Right lobe of liver (tissue), 6 donors: ENCODE results near the gene C1QC. TPM values are rescaled to one million over a fixed set of nuclear protein-coding genes. Genes with fewer than 3 reads are reported as not detected.

ENCODE experiments used
- ATAC-seq, 4 donors: fragments of 200-7000 bp; cut with Tn5 transposase; one replicate each; pipeline ENCODE4 v1.9.1; 2020; ENCODE audit warnings: mild to moderate bottlenecking in 4 of 4, moderate library complexity in 4 of 4
- DNase-seq, 3 donors: peaks; one replicate each; pipeline ENCODE4 v3.0.0-alpha.2; 2020
- H3K27ac ChIP-seq, 3 donors: fragments of 200-600 bp; one replicate each; pipeline ENCODE4 v1.8.0; 2022
- H3K27me3 ChIP-seq, 2 donors: fragments of 200-600 bp; one replicate each; pipeline ENCODE4 v1.8.0; 2022
- H3K36me3 ChIP-seq, 4 donors: fragments of 200-600 bp; sonication (generic) in 1 of 4; one replicate each; pipeline versions ENCODE4 v1.5.1 to v1.8.0; 2017 to 2022; ENCODE audit warnings: control low read depth in 1 of 4
- H3K4me1 ChIP-seq, 4 donors: fragments of 200-600 bp; sonication (generic) in 1 of 4; one replicate each; pipeline versions ENCODE4 v1.5.1 to v1.8.0; 2017 to 2022; ENCODE audit warnings: control low read depth in 1 of 4
- H3K4me3 ChIP-seq, 3 donors: fragments of 200-600 bp; one replicate each; pipeline ENCODE4 v1.8.0; 2022
- H3K9me3 ChIP-seq, 4 donors: fragments of 200-600 bp; sonication (generic) in 1 of 4; one replicate each; pipeline versions ENCODE4 v1.5.1 to v1.8.0; 2017 to 2022; ENCODE audit warnings: control low read depth in 1 of 4
- POLR2A ChIP-seq: fragments of 450-650 bp; IDR thresholded peaks from one replicate; pipeline ENCODE4 v1.6.1; 2017; ENCODE audit warnings: antibody characterized with exemption, mild to moderate bottlenecking
- WGBS: methylation state at CpG from one replicate; pipeline ENCODE4 v1.1.6; 2018; ENCODE audit warnings: low coverage, low lambda C conversion rate; ENCODE audit not compliant: insufficient coverage; ENCODE audit errors: missing lambda C conversion rate; 5-methylcytosine and 5-hydroxymethylcytosine counted together
- intact Hi-C, 2 donors: fragments of 100-400 bp; cut with DNase I; formaldehyde crosslinking; loops; one replicate each; pipeline versions ENCODE4 v1.11.2 to v1.14.1; 2022
- microRNA-seq, 2 donors: library from miRNA; unstranded; fragments of <30 nt; microRNA quantifications; one replicate each; pipeline ENCODE4, GENCODE V29; 2019 to 2020
- small RNA-seq, 2 experiments: library from RNA; depleted of rRNA; stranded (forward); fragments of <200 nt; gene quantifications; one replicate each; pipeline ENCODE3, GENCODE V24; 2016
- total RNA-seq, 6 experiments: library from RNA; depleted of rRNA in 2 of 6; stranded (reverse); fragments of >200 nt in 2 of 6; fragmentation: NEBNext Ultra II Directional in 3 of 6; extraction: Animal tissue kit (Norgen Biotek cat#: 25700) in 3 of 6; gene quantifications; one replicate each; pipeline versions ENCODE4 v1.1.0 to v1.2.4, GENCODE V29; 2016 to 2023
- TF ChIP-seq, protein P1 (sequence below), 4 donors: fragments of 200-600 bp in 3 of 4; fragments of 450-650 bp in 1 of 4; IDR thresholded peaks; one replicate each; pipeline versions ENCODE4 v1.5.1 to v1.8.0; 2016 to 2022; ENCODE audit warnings: antibody characterized with exemption in 4 of 4, mild to moderate bottlenecking in 2 of 4
- donor health status: DM: no; HTN: yes; CAD: no.
- donor health status: DM: no; HTN: no; CAD: no.
- donor health status: DM: no; HTN: no; CAD: no.
- donor health status: DM: no; HTN: yes; CAD: no.
- donor health status: DM: no; HTN: yes; CAD: no.

The C1QC gene
- total RNA-seq, 6 experiments from 2014 or later = 63.3 to 305 (median 71.9) TPM

DNA sequence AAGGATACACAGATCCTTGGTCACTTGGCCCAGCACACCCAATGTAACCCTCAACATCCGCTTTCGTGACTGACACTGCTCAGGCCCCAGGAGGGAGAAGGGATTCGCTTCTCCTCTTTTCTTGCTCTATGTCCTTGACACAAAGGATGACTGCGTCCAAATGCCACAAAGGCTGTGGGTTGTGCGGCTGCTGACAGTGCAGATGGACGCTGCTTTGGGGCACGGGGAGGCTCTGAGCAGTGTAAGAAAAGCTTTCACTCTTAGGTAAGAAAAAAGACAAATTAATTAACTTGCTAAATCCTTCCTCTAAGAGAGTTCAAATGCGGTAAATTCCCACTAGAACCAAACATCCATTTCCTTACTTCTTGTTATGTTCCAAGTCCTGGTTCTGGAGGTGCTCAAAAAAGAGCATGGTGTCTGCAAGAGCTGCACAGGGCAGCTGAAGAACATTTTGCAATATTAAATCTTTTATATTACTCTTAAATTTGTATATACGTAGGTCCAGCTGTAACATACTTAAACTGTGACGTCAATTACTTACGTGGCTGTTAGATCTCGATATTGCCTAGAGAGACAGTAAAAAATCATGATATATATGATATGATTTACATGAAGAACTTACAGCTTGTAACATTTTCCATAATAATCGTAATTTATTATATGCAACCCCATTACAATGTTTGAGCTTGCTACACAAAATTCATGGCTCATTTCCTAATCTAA, 47.8 kb downstream of the C1QC start:
- H3K36me3 ChIP-seq = no peaks in the 10 kb centered on the region
- DNase-seq (no peak), ATAC-seq (no peak)

DNA sequence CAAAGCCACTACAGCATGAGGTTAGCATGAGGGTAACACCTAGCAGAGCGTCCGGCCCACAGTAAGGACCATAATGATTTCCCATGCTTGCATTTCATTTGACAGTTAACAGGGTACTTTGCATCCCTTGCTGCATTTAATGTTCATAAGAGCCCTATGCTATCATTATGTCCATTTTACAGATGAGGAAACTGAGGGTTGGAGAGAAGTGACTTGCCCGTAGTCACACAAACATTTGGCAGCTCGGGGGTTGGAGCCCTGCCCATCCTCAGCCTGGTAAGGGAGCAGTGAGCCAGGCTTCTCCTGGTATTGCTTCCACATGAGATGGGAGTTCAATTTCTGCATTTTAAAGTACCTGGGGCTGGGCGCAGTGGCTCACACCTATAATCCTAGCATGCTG, 50.7 kb downstream of the C1QC start:
- intact Hi-C loops = no loop called here
- no peaks in the 10 kb centered on the region for H3K9me3 ChIP-seq
- no peak for TF ChIP-seq POLR2A

More for the DNA sequence above, 47.8 kb downstream of the C1QC start:
- intact Hi-C loops = no loop called here
- TF ChIP-seq, protein P1, sequence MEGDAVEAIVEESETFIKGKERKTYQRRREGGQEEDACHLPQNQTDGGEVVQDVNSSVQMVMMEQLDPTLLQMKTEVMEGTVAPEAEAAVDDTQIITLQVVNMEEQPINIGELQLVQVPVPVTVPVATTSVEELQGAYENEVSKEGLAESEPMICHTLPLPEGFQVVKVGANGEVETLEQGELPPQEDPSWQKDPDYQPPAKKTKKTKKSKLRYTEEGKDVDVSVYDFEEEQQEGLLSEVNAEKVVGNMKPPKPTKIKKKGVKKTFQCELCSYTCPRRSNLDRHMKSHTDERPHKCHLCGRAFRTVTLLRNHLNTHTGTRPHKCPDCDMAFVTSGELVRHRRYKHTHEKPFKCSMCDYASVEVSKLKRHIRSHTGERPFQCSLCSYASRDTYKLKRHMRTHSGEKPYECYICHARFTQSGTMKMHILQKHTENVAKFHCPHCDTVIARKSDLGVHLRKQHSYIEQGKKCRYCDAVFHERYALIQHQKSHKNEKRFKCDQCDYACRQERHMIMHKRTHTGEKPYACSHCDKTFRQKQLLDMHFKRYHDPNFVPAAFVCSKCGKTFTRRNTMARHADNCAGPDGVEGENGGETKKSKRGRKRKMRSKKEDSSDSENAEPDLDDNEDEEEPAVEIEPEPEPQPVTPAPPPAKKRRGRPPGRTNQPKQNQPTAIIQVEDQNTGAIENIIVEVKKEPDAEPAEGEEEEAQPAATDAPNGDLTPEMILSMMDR (IDR thresholded peaks at IDR 0.05) = no peak
- TF ChIP-seq POLR2A = no peak
- Histone ChIP-seq H3K27ac (no peak overlapping the region), H3K27me3 (no peaks in the 10 kb centered on the region), H3K4me3 (no peak overlapping the region), H3K9me3 (no peaks in the 10 kb centered on the region), H3K4me1 (no peaks in the 10 kb centered on the region)
- 72% methylated on average over 13 of the region's 13 CpGs for WGBS

DNA sequence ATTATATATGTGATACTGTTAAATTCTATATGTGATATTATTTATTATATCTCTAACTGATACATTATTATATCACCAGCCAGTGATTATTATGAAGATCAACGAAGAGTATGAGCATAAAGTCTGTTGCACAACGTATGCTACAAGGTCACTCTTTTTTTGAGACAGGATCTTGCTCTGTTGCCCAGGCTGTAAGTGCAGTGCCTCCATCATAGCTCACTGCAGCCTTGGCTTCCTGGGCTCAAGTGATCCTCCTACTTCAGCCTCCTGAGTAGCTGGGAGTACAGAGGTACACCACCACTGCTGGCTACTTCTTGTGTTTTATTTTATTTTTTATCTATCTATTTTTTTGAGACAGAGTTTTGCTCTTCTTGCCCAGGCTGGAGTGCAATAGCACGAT, 53.2 kb downstream of the C1QC start:
- Histone ChIP-seq H3K27me3 (no peaks in the 10 kb centered on the region), H3K4me1 (no peaks in the 10 kb centered on the region), H3K36me3 (no peaks in the 10 kb centered on the region), H3K4me3 (no peak overlapping the region), H3K27ac (no peak overlapping the region), H3K9me3 (no peaks in the 10 kb centered on the region)
- ATAC-seq = no peak
- intact Hi-C loops = no loop called here
- DNase-seq = no peak
- no peak for TF ChIP-seq POLR2A
- TF ChIP-seq, protein P1 (IDR thresholded peaks at IDR 0.05) = no peak
- WGBS = 69% methylated on average over 3 of the region's 3 CpGs

More for the DNA sequence above, 50.7 kb downstream of the C1QC start:
- no peak for ATAC-seq
- Histone ChIP-seq H3K27me3 (no peaks in the 10 kb centered on the region), H3K36me3 (no peaks in the 10 kb centered on the region), H3K4me1 (no peaks in the 10 kb centered on the region), H3K27ac (no peak overlapping the region), H3K4me3 (no peak overlapping the region)
- DNase-seq = no peak
- WGBS = 80% methylated on average over 1 of the region's 5 CpGs

Small RNA genes lying within 50 kb of the gene (microRNA-seq; reads per million reads assigned to microRNA genes)
- 0 reads per million in 2 donors for gene MIR6127

Small RNA genes lying within 50 kb of the gene (small RNA-seq; reads per million reads assigned to genes)
- 0 reads per million in 2 experiments for gene MIR6127

Other genes with a start within 250 kb of the C1QC start
- 1 to 10 TPM; 6.2 to 7.6 (median 7.0) TPM for gene ZBTB40, start 191.8 kb upstream of the C1QC start, total RNA-seq
- gene EPHA8, start 80.1 kb upstream of the C1QC start, total RNA-seq = not detected
- 100 to 1,000 TPM in 2 of 6 experiments, 10 to 100 TPM in 4; 66.3 to 227 (median 75.0) TPM for gene C1QA, start 7.0 kb upstream of the C1QC start, total RNA-seq
- 100 to 1,000 TPM in 4 of 6 experiments, 10 to 100 TPM in 2; 69.8 to 330 (median 152) TPM for gene C1QB, start 9.6 kb downstream of the C1QC start, total RNA-seq
- 1 to 10 TPM in 2 of 6 experiments, under 1 TPM in 4; 0.24 to 1.8 (median 0.62) TPM for gene EPHB2, start 67.2 kb downstream of the C1QC start, total RNA-seq